H9 (cell line): Measurements from ENCODE around the gene CAPN5. TPM values are rescaled to one million over a fixed set of nuclear protein-coding genes. Genes with fewer than 3 reads are reported as not detected.
A peak's percentile ranks its signal among the peaks of the same experiment; 100 is the strongest.

Source experiments
- DNase-seq: peaks from one replicate; pipeline ENCODE4 v3.0.0-alpha.2; 2017
- H2AFZ ChIP-seq: one replicate; pipeline ENCODE4 v1.6.1; 2013; ENCODE audit warnings: mild to moderate bottlenecking, low read length, control low read depth, moderate library complexity
- H2AK5ac ChIP-seq: 2 replicates; pipeline ENCODE4 v1.6.1; 2013; ENCODE audit warnings: low read length, control low read depth, mixed read lengths; ENCODE audit not compliant: insufficient read length
- H2BK120ac ChIP-seq: one replicate; pipeline ENCODE4 v1.6.1; 2013; ENCODE audit warnings: low read depth, mild to moderate bottlenecking, low read length, control low read depth, inconsistent platforms; ENCODE audit not compliant: poor library complexity, severe bottlenecking
- H2BK12ac ChIP-seq: 2 replicates; pipeline ENCODE4 v1.6.1; 2013; ENCODE audit warnings: low read length, control low read depth, mixed read lengths, low read depth; ENCODE audit not compliant: insufficient read length
- H2BK15ac ChIP-seq: 2 replicates; pipeline ENCODE4 v1.6.1; 2013; ENCODE audit warnings: low read depth, low read length, control low read depth
- H2BK20ac ChIP-seq: one replicate; pipeline ENCODE4 v1.6.1; 2013; ENCODE audit warnings: low read depth, mild to moderate bottlenecking, low read length, control low read depth, inconsistent platforms; ENCODE audit not compliant: poor library complexity, severe bottlenecking
- H2BK5ac ChIP-seq: 2 replicates; pipeline ENCODE4 v1.6.1; 2013; ENCODE audit warnings: low read length, control low read depth, mixed read lengths; ENCODE audit not compliant: insufficient read length
- H3K14ac ChIP-seq: 2 replicates; pipeline ENCODE4 v1.6.1; 2013; ENCODE audit warnings: low read length, control low read depth; ENCODE audit not compliant: insufficient read depth
- H3K18ac ChIP-seq: 2 replicates; pipeline ENCODE4 v1.6.1; 2013; ENCODE audit warnings: low read depth, mild to moderate bottlenecking, mixed read lengths, low read length, control low read depth; ENCODE audit not compliant: insufficient read length
- H3K23ac ChIP-seq: 2 replicates; pipeline ENCODE4 v1.6.1; 2013; ENCODE audit warnings: low read length, control low read depth, mixed read lengths, low read depth; ENCODE audit not compliant: insufficient read length
- H3K23me2 ChIP-seq: 2 replicates; pipeline ENCODE4 v1.6.1; 2013; ENCODE audit warnings: low read depth, mild to moderate bottlenecking, mixed read lengths, low read length, control low read depth; ENCODE audit not compliant: insufficient read length, poor library complexity, severe bottlenecking
- H3K27ac ChIP-seq: 2 replicates; pipeline ENCODE4 v1.5.1; 2013; ENCODE audit warnings: low read length, control low read depth, mixed read lengths, low read depth; ENCODE audit not compliant: insufficient read length
- H3K27me3 ChIP-seq: 2 replicates; pipeline ENCODE4 v1.6.1; 2013; ENCODE audit warnings: low read length, control low read depth, inconsistent platforms; ENCODE audit not compliant: insufficient read depth
- H3K4ac ChIP-seq: 2 replicates; pipeline ENCODE4 v1.6.1; 2013; ENCODE audit warnings: low read depth, mild to moderate bottlenecking, control low read depth, inconsistent platforms, low read length, moderate library complexity
- H3K4me1 ChIP-seq: 2 replicates; pipeline ENCODE4 v1.6.1; 2013; ENCODE audit warnings: low read length, control low read depth, inconsistent platforms; ENCODE audit not compliant: insufficient read depth
- H3K4me2 ChIP-seq: 2 replicates; pipeline ENCODE4 v1.6.1; 2013; ENCODE audit warnings: low read length, control low read depth, mixed read lengths; ENCODE audit not compliant: insufficient read length, insufficient read depth
- H3K56ac ChIP-seq: 2 replicates; pipeline ENCODE4 v1.6.1; 2013; ENCODE audit warnings: low read depth, mild to moderate bottlenecking, mixed read lengths, low read length, control low read depth; ENCODE audit not compliant: insufficient read length
- H3K79me1 ChIP-seq: 2 replicates; pipeline ENCODE4 v1.6.1; 2013; ENCODE audit warnings: low read depth, mild to moderate bottlenecking, moderate library complexity, low read length, control low read depth, inconsistent platforms; ENCODE audit not compliant: insufficient read depth, poor library complexity, severe bottlenecking
- H3K79me2 ChIP-seq: 2 replicates; pipeline ENCODE4 v1.6.1; 2013; ENCODE audit warnings: low read length, control low read depth, inconsistent platforms; ENCODE audit not compliant: insufficient read depth
- H3K9ac ChIP-seq: 2 replicates; pipeline ENCODE4 v1.6.1; 2013; ENCODE audit warnings: low read length, control low read depth, mixed read lengths; ENCODE audit not compliant: insufficient read length; ENCODE audit errors: extremely low read depth
- H3K9me3 ChIP-seq: one replicate; pipeline ENCODE4 v1.6.1; 2013; ENCODE audit warnings: low read depth, low read length, inconsistent platforms; ENCODE audit not compliant: control insufficient read depth
- H3T11ph ChIP-seq: one replicate; pipeline ENCODE4 v1.6.1; 2013; ENCODE audit warnings: mild to moderate bottlenecking, low read length, control low read depth, inconsistent platforms
- H4K20me1 ChIP-seq: one replicate; pipeline ENCODE4 v1.6.1; 2013; ENCODE audit not compliant: control insufficient read depth, insufficient read length, insufficient read depth
- H4K5ac ChIP-seq: 2 replicates; pipeline ENCODE4 v1.6.1; 2013; ENCODE audit warnings: low read depth, mild to moderate bottlenecking, mixed read lengths, low read length, control low read depth; ENCODE audit not compliant: insufficient read length
- H4K8ac ChIP-seq: replicated peaks from 2 replicates; pipeline ENCODE4 v1.6.1; 2013; ENCODE audit warnings: low read length, control low read depth, mixed read lengths, low read depth; ENCODE audit not compliant: insufficient read length
- H4K91ac ChIP-seq: 2 replicates; pipeline ENCODE4 v1.6.1; 2013; ENCODE audit warnings: low read depth, mild to moderate bottlenecking, moderate library complexity, mixed read lengths, low read length, control low read depth; ENCODE audit not compliant: insufficient read length
- H3K27ac Mint-ChIP-seq, 3 experiments: 2 replicates in 2 of 3; 3 replicates in 1 of 3; pipeline ENCODE4 v1.8.0; 2020 to 2021; ENCODE audit warnings: mixed read lengths in 3 of 3, mild to moderate bottlenecking in 1 of 3, moderate library complexity in 1 of 3
- H3K27me3 Mint-ChIP-seq: 2 replicates; pipeline ENCODE4 v1.8.0; 2021; ENCODE audit warnings: low read depth, mild to moderate bottlenecking, moderate library complexity, mixed read lengths
- H3K36me3 Mint-ChIP-seq, 3 experiments: 2 replicates in 2 of 3; 3 replicates in 1 of 3; pipeline ENCODE4 v1.8.0; 2020 to 2021; ENCODE audit warnings: low read depth in 3 of 3, mixed read lengths in 3 of 3; ENCODE audit not compliant: insufficient read depth in 1 of 3
- H3K4me1 Mint-ChIP-seq, 2 experiments: 2 replicates each; pipeline ENCODE4 v1.8.0; 2020; ENCODE audit warnings: mixed read lengths in 2 of 2
- H3K4me3 Mint-ChIP-seq, 2 experiments: 2 replicates in 1 of 2; 3 replicates in 1 of 2; pipeline ENCODE4 v1.8.0; 2020 to 2021; ENCODE audit warnings: mild to moderate bottlenecking in 2 of 2, mixed read lengths in 2 of 2, moderate library complexity in 1 of 2
- H3K9me3 Mint-ChIP-seq, 2 experiments: 2 replicates in 1 of 2; 3 replicates in 1 of 2; pipeline ENCODE4 v1.8.0; 2020; ENCODE audit warnings: mild to moderate bottlenecking in 2 of 2, mixed read lengths in 2 of 2, moderate library complexity in 1 of 2
- WGBS: extraction: QIAGEN DNeasy Blood & Tissue Kit; methylation state at CpG from one replicate; pipeline ENCODE4 v1.1.7; 2013; ENCODE audit warnings: missing lambda C conversion rate, low lambda C conversion rate, mixed read lengths; ENCODE audit not compliant: insufficient read length; ENCODE audit errors: extremely low coverage; 5-methylcytosine and 5-hydroxymethylcytosine counted together
- total RNA-seq: library from RNA; stranded (reverse); gene quantifications from 2 replicates; pipeline ENCODE4 v1.2.1, GENCODE V29; 2021
- TF ChIP-seq, protein P1 (sequence below): fragments of 200-600 bp; sonication (generic); conservative IDR thresholded peaks from 3 replicates; pipeline ENCODE4 v1.8.0; 2021; ENCODE audit warnings: antibody characterized with exemption, mild to moderate bottlenecking

The CAPN5 gene
- total RNA-seq, 1 experiment from 2014 or later = 16.7 TPM

DNA sequence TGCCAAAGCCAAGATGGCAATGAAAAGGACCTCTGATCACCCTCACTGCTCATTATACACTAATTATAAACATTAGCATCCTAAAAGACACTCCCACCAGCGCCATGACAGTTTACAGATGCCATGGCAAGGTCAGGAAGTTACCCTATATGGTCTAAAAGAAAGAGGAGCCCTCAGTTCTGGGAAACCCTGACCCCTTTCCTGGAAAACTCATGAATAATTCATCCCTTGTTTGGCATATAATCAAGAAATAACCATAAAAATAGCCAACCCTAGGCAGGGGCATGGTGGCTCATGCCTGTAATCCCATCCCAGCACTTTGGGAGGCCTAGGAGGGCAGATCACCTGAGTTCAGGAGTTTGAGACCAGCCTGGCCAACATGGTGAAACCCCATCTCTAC lies 12.7 kb upstream of the CAPN5 start:
- no peak overlapping the region for H3K9ac ChIP-seq
- H3K4me1 ChIP-seq = no peaks in the 10 kb centered on the region
- H2BK20ac ChIP-seq = no peak overlapping the region
- H2BK12ac ChIP-seq = no peak overlapping the region
- Mint-ChIP-seq H3K36me3 (no peaks in the 10 kb centered on the region; a peak in 2 of 7 replicates), H3K27me3 (no peaks in the 10 kb centered on the region), H3K4me1 (peaks cover 21% of the 10 kb centered on the region in 2 experiments), H3K9me3 (peaks cover 7 to 19% of the 10 kb centered on the region in 2 experiments; a peak in 4 of 5 replicates), H3K4me3 (no peak overlapping the region), H3K27ac (peak overlapping the region in 1 of 3 experiments; percentile 52; a peak in 1 of 7 replicates)
- H3K18ac ChIP-seq = no peak overlapping the region
- H3K14ac ChIP-seq = no peak overlapping the region
- no peak overlapping the region for H4K91ac ChIP-seq
- no peak overlapping the region for H2BK120ac ChIP-seq
- H3K79me2 ChIP-seq = no peaks in the 10 kb centered on the region
- H4K5ac ChIP-seq = no peak overlapping the region
- H3K4me2 ChIP-seq = no peak overlapping the region
- no peak overlapping the region for H3K4ac ChIP-seq
- no peak overlapping the region for H3K56ac ChIP-seq
- H3K27ac ChIP-seq = no peak overlapping the region
- H2AK5ac ChIP-seq = no peak overlapping the region
- H4K20me1 ChIP-seq = no peaks in the 10 kb centered on the region
- WGBS = no CpG with 5 or more reads among the region's 1 CpG
- no peak overlapping the region for H2AFZ ChIP-seq
- no peak for DNase-seq
- no peak overlapping the region for H3T11ph ChIP-seq
- no peaks in the 10 kb centered on the region for H3K23me2 ChIP-seq
- H2BK15ac ChIP-seq = no peak overlapping the region
- no peak overlapping the region for H3K23ac ChIP-seq
- TF ChIP-seq, protein P1, sequence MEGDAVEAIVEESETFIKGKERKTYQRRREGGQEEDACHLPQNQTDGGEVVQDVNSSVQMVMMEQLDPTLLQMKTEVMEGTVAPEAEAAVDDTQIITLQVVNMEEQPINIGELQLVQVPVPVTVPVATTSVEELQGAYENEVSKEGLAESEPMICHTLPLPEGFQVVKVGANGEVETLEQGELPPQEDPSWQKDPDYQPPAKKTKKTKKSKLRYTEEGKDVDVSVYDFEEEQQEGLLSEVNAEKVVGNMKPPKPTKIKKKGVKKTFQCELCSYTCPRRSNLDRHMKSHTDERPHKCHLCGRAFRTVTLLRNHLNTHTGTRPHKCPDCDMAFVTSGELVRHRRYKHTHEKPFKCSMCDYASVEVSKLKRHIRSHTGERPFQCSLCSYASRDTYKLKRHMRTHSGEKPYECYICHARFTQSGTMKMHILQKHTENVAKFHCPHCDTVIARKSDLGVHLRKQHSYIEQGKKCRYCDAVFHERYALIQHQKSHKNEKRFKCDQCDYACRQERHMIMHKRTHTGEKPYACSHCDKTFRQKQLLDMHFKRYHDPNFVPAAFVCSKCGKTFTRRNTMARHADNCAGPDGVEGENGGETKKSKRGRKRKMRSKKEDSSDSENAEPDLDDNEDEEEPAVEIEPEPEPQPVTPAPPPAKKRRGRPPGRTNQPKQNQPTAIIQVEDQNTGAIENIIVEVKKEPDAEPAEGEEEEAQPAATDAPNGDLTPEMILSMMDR = no peak
- H4K8ac ChIP-seq = no peak overlapping the region
- H3K9me3 ChIP-seq = no peaks in the 10 kb centered on the region
- no peak overlapping the region for H2BK5ac ChIP-seq
- H3K79me1 ChIP-seq = no peaks in the 10 kb centered on the region
- no peaks in the 10 kb centered on the region for H3K27me3 ChIP-seq
